Endodermal cell (in vitro differentiated cells): ENCODE results near the gene UQCRQ. TPM values are rescaled to one million over a fixed set of nuclear protein-coding genes. Genes with fewer than 3 reads are reported as not detected.

ENCODE experiments used
- DNase-seq: peaks from one replicate; pipeline ENCODE4 v3.0.0-alpha.2; 2017
- H3K27ac ChIP-seq: 2 replicates; pipeline ENCODE4 v1.5.1; 2013; ENCODE audit warnings: mild to moderate bottlenecking, low read depth, low read length, moderate library complexity
- H3K27me3 ChIP-seq: 2 replicates; pipeline ENCODE4 v1.6.1; 2013; ENCODE audit warnings: mild to moderate bottlenecking, low read length, moderate library complexity; ENCODE audit not compliant: insufficient read depth, control insufficient read depth, poor library complexity, severe bottlenecking
- H3K36me3 ChIP-seq: 2 replicates; pipeline ENCODE4 v1.7.0; 2013; ENCODE audit warnings: mild to moderate bottlenecking, low read length, moderate library complexity; ENCODE audit not compliant: control insufficient read depth, insufficient read depth
- H3K4me1 ChIP-seq: one replicate; pipeline ENCODE4 v1.7.0; 2013; ENCODE audit warnings: low read length; ENCODE audit not compliant: control insufficient read depth, insufficient read depth
- H3K4me3 ChIP-seq: 2 replicates; pipeline ENCODE4 v1.5.1; 2013; ENCODE audit warnings: mild to moderate bottlenecking, low read length, moderate library complexity
- H3K9ac ChIP-seq: 2 replicates; pipeline ENCODE4 v1.6.1; 2013; ENCODE audit warnings: mild to moderate bottlenecking, low read length, moderate library complexity; ENCODE audit not compliant: poor library complexity, severe bottlenecking; ENCODE audit errors: extremely low read depth
- H3K9me3 ChIP-seq: 2 replicates; pipeline ENCODE4 v1.6.1; 2013; ENCODE audit warnings: mild to moderate bottlenecking, low read length, moderate library complexity; ENCODE audit not compliant: control insufficient read depth
- H3K27ac Mint-ChIP-seq: 2 replicates; pipeline ENCODE4 v1.8.0; 2020; ENCODE audit warnings: mixed read lengths
- H3K27me3 Mint-ChIP-seq: 2 replicates; pipeline ENCODE4 v1.8.0; 2021; ENCODE audit warnings: mild to moderate bottlenecking, mixed read lengths; ENCODE audit not compliant: insufficient read depth
- H3K36me3 Mint-ChIP-seq: 2 replicates; pipeline ENCODE4 v1.8.0; 2020; ENCODE audit warnings: low read depth, mixed read lengths
- H3K4me1 Mint-ChIP-seq: 2 replicates; pipeline ENCODE4 v1.8.0; 2020; ENCODE audit warnings: mixed read lengths
- H3K4me3 Mint-ChIP-seq: 2 replicates; pipeline ENCODE4 v1.8.0; 2020; ENCODE audit warnings: mild to moderate bottlenecking, moderate library complexity, mixed read lengths
- H3K9me3 Mint-ChIP-seq: 2 replicates; pipeline ENCODE4 v1.8.0; 2020; ENCODE audit warnings: mild to moderate bottlenecking, mixed read lengths
- WGBS, 2 experiments: methylation state at CpG; one replicate each; pipeline versions ENCODE4 v1.1.5 to v1.1.7; 2013; ENCODE audit warnings: missing lambda C conversion rate in 2 of 2, mixed read lengths in 1 of 2; ENCODE audit not compliant: insufficient coverage in 1 of 2, insufficient read length in 1 of 2; 5-methylcytosine and 5-hydroxymethylcytosine counted together
- total RNA-seq, 2 donors: library from RNA; stranded (reverse); fragmentation: NEBNext Ultra II Directional in 1 of 2; extraction: Animal tissue kit (Norgen Biotek cat#: 25700) in 1 of 2; gene quantifications; 2 replicates in 1 of 2; 3 replicates in 1 of 2; pipeline ENCODE4 v1.2.1, GENCODE V29; 2021
- TF ChIP-seq, protein P1 (sequence below): fragments of 200-600 bp; sonication (generic); conservative IDR thresholded peaks from 2 replicates; pipeline ENCODE4 v1.5.0; 2021; ENCODE audit warnings: antibody characterized with exemption, mild to moderate bottlenecking

Gene UQCRQ
- total RNA-seq, 2 donors from 2014 or later: 261 to 286 TPM

DNA sequence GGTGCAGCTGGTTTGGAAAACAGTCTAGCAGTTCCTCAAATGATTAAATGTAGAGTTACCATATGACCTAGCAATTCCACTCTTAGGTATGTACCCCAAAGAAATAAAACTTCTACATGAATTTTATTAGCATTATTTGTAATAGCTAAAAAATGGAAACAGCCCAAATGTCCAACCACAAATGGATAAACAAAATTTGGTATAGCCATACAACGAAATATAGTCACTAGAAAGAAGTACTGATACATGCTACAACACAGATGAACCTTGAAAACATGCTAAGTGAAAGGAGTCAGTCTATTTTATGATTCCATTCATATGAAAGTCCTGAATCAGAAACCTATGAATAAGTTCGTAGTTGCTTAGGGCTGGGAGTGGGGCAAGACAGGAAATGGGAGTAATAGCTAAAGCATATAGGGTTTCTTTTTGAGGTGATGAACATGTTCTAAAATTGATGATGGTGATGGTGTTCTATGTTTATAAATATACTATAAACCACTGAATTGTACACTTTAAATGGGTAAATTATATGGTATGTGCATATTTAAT lies 6.5 kb upstream of the UQCRQ start:
- Histone ChIP-seq H3K9me3 (no peaks in the 10 kb centered on the region), H3K36me3 (no peaks in the 10 kb centered on the region), H3K27ac (no peak overlapping the region), H3K9ac (no peak overlapping the region), H3K4me3 (no peak overlapping the region), H3K4me1 (no peaks in the 10 kb centered on the region), H3K27me3 (peaks cover 32% of the 10 kb centered on the region)
- DNase-seq: no peak
- Mint-ChIP-seq H3K4me1 (peaks cover 10% of the 10 kb centered on the region), H3K27ac (no peak overlapping the region), H3K4me3 (no peak overlapping the region), H3K36me3 (no peaks in the 10 kb centered on the region), H3K9me3 (no peaks in the 10 kb centered on the region), H3K27me3 (peaks cover 6% of the 10 kb centered on the region)
- 86 to 87% methylated on average over 1 to 2 of the region's 2 CpGs for WGBS, 2 experiments
- TF ChIP-seq, protein P1, sequence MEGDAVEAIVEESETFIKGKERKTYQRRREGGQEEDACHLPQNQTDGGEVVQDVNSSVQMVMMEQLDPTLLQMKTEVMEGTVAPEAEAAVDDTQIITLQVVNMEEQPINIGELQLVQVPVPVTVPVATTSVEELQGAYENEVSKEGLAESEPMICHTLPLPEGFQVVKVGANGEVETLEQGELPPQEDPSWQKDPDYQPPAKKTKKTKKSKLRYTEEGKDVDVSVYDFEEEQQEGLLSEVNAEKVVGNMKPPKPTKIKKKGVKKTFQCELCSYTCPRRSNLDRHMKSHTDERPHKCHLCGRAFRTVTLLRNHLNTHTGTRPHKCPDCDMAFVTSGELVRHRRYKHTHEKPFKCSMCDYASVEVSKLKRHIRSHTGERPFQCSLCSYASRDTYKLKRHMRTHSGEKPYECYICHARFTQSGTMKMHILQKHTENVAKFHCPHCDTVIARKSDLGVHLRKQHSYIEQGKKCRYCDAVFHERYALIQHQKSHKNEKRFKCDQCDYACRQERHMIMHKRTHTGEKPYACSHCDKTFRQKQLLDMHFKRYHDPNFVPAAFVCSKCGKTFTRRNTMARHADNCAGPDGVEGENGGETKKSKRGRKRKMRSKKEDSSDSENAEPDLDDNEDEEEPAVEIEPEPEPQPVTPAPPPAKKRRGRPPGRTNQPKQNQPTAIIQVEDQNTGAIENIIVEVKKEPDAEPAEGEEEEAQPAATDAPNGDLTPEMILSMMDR: no peak

DNA sequence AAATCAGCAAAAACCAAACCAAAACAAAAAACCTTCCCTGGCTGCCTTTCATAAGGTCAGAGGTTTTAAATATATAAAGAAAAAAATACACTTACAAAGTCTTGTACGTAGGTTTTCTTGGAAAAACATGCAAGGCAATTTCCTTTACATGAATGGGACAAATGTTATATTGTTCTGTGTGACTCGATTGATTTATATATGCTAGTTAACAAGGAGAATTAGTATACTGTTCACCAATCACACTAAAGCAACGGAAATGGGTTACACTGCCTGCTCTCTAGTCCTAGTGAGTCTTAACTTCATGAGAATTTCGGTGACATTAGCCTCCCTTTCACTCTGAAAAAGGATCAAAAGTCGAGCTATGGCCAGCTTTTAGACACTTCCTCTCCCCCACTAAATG lies 5.7 kb upstream of the UQCRQ start:
- Mint-ChIP-seq H3K27me3 (peaks cover 6% of the 10 kb centered on the region), H3K4me1 (peaks cover 15% of the 10 kb centered on the region), H3K36me3 (no peaks in the 10 kb centered on the region), H3K27ac (no peak overlapping the region), H3K4me3 (no peak overlapping the region), H3K9me3 (no peaks in the 10 kb centered on the region)
- 86 to 91% methylated on average over 4 to 5 of the region's 5 CpGs for WGBS, 2 experiments
- TF ChIP-seq, protein P1: no peak
- Histone ChIP-seq H3K36me3 (no peaks in the 10 kb centered on the region), H3K27ac (no peak overlapping the region), H3K4me1 (peaks cover 3% of the 10 kb centered on the region), H3K9me3 (no peaks in the 10 kb centered on the region), H3K9ac (no peak overlapping the region), H3K4me3 (no peak overlapping the region), H3K27me3 (peaks cover 32% of the 10 kb centered on the region)
- no peak for DNase-seq

DNA sequence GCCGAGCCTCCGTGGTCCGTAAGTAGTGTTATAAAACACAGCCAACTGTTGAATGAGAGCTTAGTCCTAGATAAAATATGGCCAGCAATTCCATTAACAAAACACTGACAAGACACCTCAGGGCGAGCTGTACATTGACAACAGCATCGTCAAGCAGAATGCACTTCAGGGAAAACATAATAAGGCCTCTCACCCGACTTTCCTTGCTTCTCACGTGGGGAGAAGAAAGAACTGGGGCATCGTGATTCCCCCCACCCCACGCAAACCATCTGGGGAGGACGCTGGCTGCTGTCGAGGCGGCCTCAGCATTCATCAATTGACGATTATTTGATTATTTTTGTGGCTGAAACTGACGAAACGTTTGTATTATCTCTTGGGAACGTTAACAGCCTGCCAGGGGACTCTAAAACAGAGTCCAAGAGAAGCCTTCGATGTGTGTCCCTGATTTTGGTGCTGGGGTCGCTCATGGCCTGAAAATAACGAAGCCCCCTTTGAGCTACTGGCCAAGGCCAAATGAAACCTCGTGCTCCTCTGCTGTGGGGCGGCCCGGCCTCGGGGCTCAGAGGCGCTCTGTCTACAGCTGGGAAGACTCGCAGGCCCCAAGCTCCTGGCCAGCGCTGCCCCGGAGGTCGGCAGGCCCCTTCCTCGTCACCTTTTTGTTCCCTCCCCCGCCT lies 637 bp upstream of the UQCRQ start:
- peak overlapping the region; percentile 95 for H3K9ac ChIP-seq
- peak overlapping the region; percentile 91 for H3K4me3 ChIP-seq
- peaks cover 30% of the 10 kb centered on the region for H3K36me3 ChIP-seq
- H3K27ac ChIP-seq: peak overlapping the region; percentile 91
- peaks cover 3% of the 10 kb centered on the region for H3K27me3 Mint-ChIP-seq
- no peaks in the 10 kb centered on the region for H3K9me3 ChIP-seq
- TF ChIP-seq, protein P1: no peak
- H3K9me3 Mint-ChIP-seq: no peaks in the 10 kb centered on the region
- H3K4me1 ChIP-seq: peaks cover 6% of the 10 kb centered on the region
- DNase-seq: no peak
- H3K27me3 ChIP-seq: peaks cover 20% of the 10 kb centered on the region
- peaks cover 16% of the 10 kb centered on the region for H3K36me3 Mint-ChIP-seq
- 53 to 81% methylated on average over 19 to 30 of the region's 30 CpGs for WGBS, 2 experiments
- H3K4me3 Mint-ChIP-seq: peak overlapping the region; percentile 92
- peak overlapping the region; percentile 99 for H3K27ac Mint-ChIP-seq
- peaks cover 26% of the 10 kb centered on the region for H3K4me1 Mint-ChIP-seq
